IMR-90 (cell line): ENCODE results near the gene EDARADD. TPM values are rescaled to one million over a fixed set of nuclear protein-coding genes. Genes with fewer than 3 reads are reported as not detected.

Experiments used
- ATAC-seq: fragments of 200-7000 bp; cut with Tn5 transposase; 2 replicates; pipeline ENCODE4 v1.9.1; 2020; ENCODE audit warnings: low read depth, mild to moderate bottlenecking, moderate library complexity
- BruUV-seq: library from RNA; stranded (reverse); fragments of 400-500 nt; replicated peaks from 2 replicates; lab custom pipeline; 2021; lab: Mats Ljungman, UMichigan
- CTCF ChIA-PET: fragments of 300-600 bp; formaldehyde crosslinking; extraction: SDS; loops from one replicate; lab custom pipeline; 2021; ENCODE audit warnings: antibody characterized with exemption; lab: Yijun Ruan, JAX
- POLR2A ChIA-PET: fragments of 300-600 bp; sonication (Branson Sonifier 250); formaldehyde crosslinking; loops from one replicate; lab custom pipeline; 2022; ENCODE audit warnings: antibody characterized with exemption; ENCODE audit not compliant: unreplicated experiment; lab: Charles Lee
- DNase-seq: peaks from one replicate; pipeline ENCODE4 v3.0.0; 2013
- H2AFZ ChIP-seq: replicated peaks from 2 replicates; pipeline ENCODE3; 2013; ENCODE audit warnings: low read length, mild to moderate bottlenecking; ENCODE audit not compliant: poor library complexity
- H2AK5ac ChIP-seq: 2 replicates; pipeline ENCODE4 v1.6.1; 2013; ENCODE audit warnings: low read depth, low read length, inconsistent platforms
- H2AK9ac ChIP-seq: replicated peaks from 2 replicates; pipeline ENCODE3; 2013; ENCODE audit warnings: mild to moderate bottlenecking, low read depth, low read length, moderate library complexity; ENCODE audit not compliant: poor library complexity
- H2BK120ac ChIP-seq: 2 replicates; pipeline ENCODE4 v1.6.1; 2013; ENCODE audit warnings: low read depth, low read length, inconsistent platforms
- H2BK15ac ChIP-seq: 3 replicates; pipeline ENCODE4 v1.6.1; 2013; ENCODE audit warnings: low read depth, low read length, inconsistent platforms
- H2BK20ac ChIP-seq: 2 replicates; pipeline ENCODE4 v1.6.1; 2013; ENCODE audit warnings: low read depth, mild to moderate bottlenecking, inconsistent platforms, low read length, moderate library complexity
- H2BK5ac ChIP-seq: 2 replicates; pipeline ENCODE4 v1.6.1; 2013; ENCODE audit warnings: mild to moderate bottlenecking, low read depth, low read length, inconsistent platforms; ENCODE audit not compliant: poor library complexity, severe bottlenecking
- H3K14ac ChIP-seq: replicated peaks from 2 replicates; pipeline ENCODE4 v1.6.1; 2013; ENCODE audit warnings: low read depth, low read length, inconsistent platforms
- H3K18ac ChIP-seq: 2 replicates; pipeline ENCODE4 v1.6.1; 2013; ENCODE audit warnings: low read depth, low read length, control low read depth
- H3K23ac ChIP-seq: 2 replicates; pipeline ENCODE4 v1.6.1; 2013; ENCODE audit warnings: low read depth, low read length, inconsistent platforms
- H3K27ac ChIP-seq: 2 replicates; pipeline ENCODE4 v1.5.1; 2013; ENCODE audit warnings: mild to moderate bottlenecking, control low read depth, low read length; ENCODE audit not compliant: insufficient read depth
- H3K27me3 ChIP-seq: 2 replicates; pipeline ENCODE4 v1.6.1; 2013; ENCODE audit warnings: low read length; ENCODE audit not compliant: control insufficient read depth, insufficient read depth
- H3K36me3 ChIP-seq: 2 replicates; pipeline ENCODE4 v1.6.1; 2013; ENCODE audit warnings: low read length, mixed read lengths; ENCODE audit not compliant: control insufficient read depth, insufficient read depth
- H3K4ac ChIP-seq: 2 replicates; pipeline ENCODE4 v1.6.1; 2013; ENCODE audit warnings: low read depth, low read length, inconsistent platforms
- H3K4me1 ChIP-seq: 2 replicates; pipeline ENCODE4 v1.6.1; 2013; ENCODE audit warnings: low read length, mixed read lengths; ENCODE audit not compliant: control insufficient read depth, insufficient read depth
- H3K4me2 ChIP-seq: 2 replicates; pipeline ENCODE4 v1.6.1; 2013; ENCODE audit warnings: low read depth, mild to moderate bottlenecking, control low read depth, low read length, moderate library complexity
- H3K4me3 ChIP-seq: 2 replicates; pipeline ENCODE4 v1.5.1; 2013; ENCODE audit warnings: low read depth, mild to moderate bottlenecking, control low read depth, low read length, moderate library complexity; ENCODE audit not compliant: insufficient read depth
- H3K56ac ChIP-seq: 2 replicates; pipeline ENCODE4 v1.6.1; 2013; ENCODE audit warnings: low read length, inconsistent platforms; ENCODE audit not compliant: insufficient read depth; ENCODE audit errors: extremely low read depth
- H3K79me1 ChIP-seq, 2 experiments: 2 replicates each; pipeline ENCODE4 v1.6.1; 2013; ENCODE audit warnings: low read length in 2 of 2, inconsistent platforms in 1 of 2, low read depth in 1 of 2
- H3K9ac ChIP-seq: 2 replicates; pipeline ENCODE4 v1.6.1; 2013; ENCODE audit warnings: low read depth, low read length, control low read depth
- H3K9me1 ChIP-seq: 2 replicates; pipeline ENCODE4 v1.6.1; 2013; ENCODE audit warnings: low read length, inconsistent platforms; ENCODE audit not compliant: insufficient read depth
- H3K9me3 ChIP-seq: 2 replicates; pipeline ENCODE4 v1.6.1; 2013; ENCODE audit warnings: low read length; ENCODE audit not compliant: control insufficient read depth, insufficient read depth
- H4K20me1 ChIP-seq: 2 replicates; pipeline ENCODE4 v1.6.1; 2013; ENCODE audit warnings: low read length, inconsistent platforms; ENCODE audit not compliant: insufficient read depth
- H4K5ac ChIP-seq: 2 replicates; pipeline ENCODE4 v1.6.1; 2013; ENCODE audit warnings: mild to moderate bottlenecking, low read depth, low read length, control low read depth
- H4K8ac ChIP-seq, 2 experiments: 2 replicates each; pipeline ENCODE4 v1.6.1; 2013; ENCODE audit warnings: low read depth in 2 of 2, low read length in 2 of 2, control low read depth in 1 of 2, inconsistent platforms in 1 of 2
- H4K91ac ChIP-seq: 2 replicates; pipeline ENCODE4 v1.6.1; 2013; ENCODE audit warnings: low read depth, low read length, inconsistent platforms; ENCODE audit not compliant: insufficient read depth
- BHLHE40 ChIP-seq: fragments of 150-350 bp; IDR thresholded peaks from 2 replicates; pipeline ENCODE4 v1.6.1; 2016; ENCODE audit warnings: mild to moderate bottlenecking, low read depth, low read length
- CTCF ChIP-seq: conservative IDR thresholded peaks from 2 replicates; pipeline ENCODE4 v1.5.1; 2012; ENCODE audit warnings: mild to moderate bottlenecking, low read depth, low read length, improper control_type of control experiment
- MAFK ChIP-seq: IDR thresholded peaks from 2 replicates; pipeline ENCODE4 v1.6.1; 2012; ENCODE audit warnings: low read depth, low read length, improper control_type of control experiment
- MAZ ChIP-seq: IDR thresholded peaks from 2 replicates; pipeline ENCODE4 v1.6.1; 2012; ENCODE audit warnings: low read depth, mild to moderate bottlenecking, low read length, improper control_type of control experiment, moderate library complexity, borderline replicate concordance
- MXI1 ChIP-seq: IDR thresholded peaks from 2 replicates; pipeline ENCODE4 v1.6.1; 2012; ENCODE audit warnings: low read depth, mild to moderate bottlenecking, low read length, moderate library complexity, borderline replicate concordance
- NFE2L2 ChIP-seq: fragments of 150-350 bp; IDR thresholded peaks from 2 replicates; pipeline ENCODE4 v1.6.1; 2016; ENCODE audit warnings: low read depth, mild to moderate bottlenecking, low read length
- POLR2A ChIP-seq: IDR thresholded peaks from 2 replicates; pipeline ENCODE4 v1.6.1; 2012; ENCODE audit warnings: mild to moderate bottlenecking, low read depth, low read length
- RAD21 ChIP-seq: IDR thresholded peaks from 2 replicates; pipeline ENCODE4 v1.6.1; 2012; ENCODE audit warnings: low read length, improper control_type of control experiment
- RCOR1 ChIP-seq: IDR thresholded peaks from 2 replicates; pipeline ENCODE4 v1.6.1; 2012; ENCODE audit warnings: mild to moderate bottlenecking, low read length, improper control_type of control experiment; ENCODE audit not compliant: insufficient replicate concordance
- RFX5 ChIP-seq: IDR thresholded peaks from 2 replicates; pipeline ENCODE4 v1.8.0; 2012; ENCODE audit warnings: low read depth, mild to moderate bottlenecking, low read length, moderate library complexity
- SMC3 ChIP-seq: fragments of 150-350 bp; IDR thresholded peaks from 2 replicates; pipeline ENCODE4 v1.6.1; 2016; ENCODE audit warnings: low read depth, mild to moderate bottlenecking, antibody characterized with exemption, low read length, moderate library complexity
- whole genome bisulfite sequencing, 2 experiments: methylation state at CpG; one replicate each; pipeline versions ENCODE4 v1.1.5 to v1.1.7; 2013; ENCODE audit warnings: missing lambda C conversion rate in 2 of 2; ENCODE audit not compliant: insufficient read length in 1 of 2; ENCODE audit errors: extremely low coverage in 2 of 2; 5-methylcytosine and 5-hydroxymethylcytosine counted together
- dilution Hi-C: fragments of 300-500 bp; cut with HindIII; formaldehyde crosslinking; loops from one replicate; pipeline ENCODE4 v1.14.3; 2018; ENCODE audit warnings: low sequenced_read_pairs; ENCODE audit not compliant: unreplicated experiment
- in situ Hi-C: fragments of 300-500 bp; cut with MboI; formaldehyde crosslinking; loops from 3 replicates; pipeline ENCODE4 v1.14.3; 2019; ENCODE audit warnings: low sequenced_read_pairs, inconsistent platforms, mixed read lengths
- intact Hi-C: fragments of 100-400 bp; cut with micrococcal nuclease; formaldehyde crosslinking; loops from 2 replicates; pipeline ENCODE4 v1.10.0; 2022
- polyA plus RNA-seq, 3 experiments: library from polyadenylated mRNA; depleted of rRNA; stranded (reverse); fragments of >200 nt; gene quantifications; 2 replicates each; pipeline ENCODE4 v1.2.3, GENCODE V29; 2012; ENCODE audit warnings: low replicate concordance in 1 of 3
- total RNA-seq: library from RNA; depleted of rRNA; stranded (reverse); fragments of >200 nt; gene quantifications from 2 replicates; pipeline ENCODE4 v1.2.3, GENCODE V29; 2012

The EDARADD gene
- total and polyA plus RNA-seq, 2 of the 4 experiments (the other 2 are of a cell fraction): not detected

DNA sequence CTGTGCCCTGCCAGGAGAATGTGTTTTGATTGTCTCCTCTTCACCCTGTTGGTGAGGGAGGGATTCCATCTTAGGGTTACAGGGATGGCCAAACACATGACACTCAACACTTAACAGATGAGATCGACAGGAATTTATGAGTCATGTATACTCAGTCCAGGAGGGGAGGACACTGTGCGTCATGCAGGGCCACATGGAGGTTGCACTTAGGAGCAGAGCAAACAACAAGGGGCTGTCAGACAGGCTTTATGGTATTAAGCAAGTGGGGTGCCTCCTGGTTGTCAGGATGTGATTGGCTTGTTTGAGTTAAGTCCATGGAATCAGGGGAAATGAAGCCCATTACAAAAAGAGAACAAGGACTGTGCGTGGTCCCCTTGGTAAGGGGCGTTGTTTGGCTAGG lies 26.9 kb downstream of the EDARADD start:
- no peaks in the 10 kb centered on the region for H3K27me3 ChIP-seq
- in situ Hi-C loops (no loop called here), intact Hi-C loops (no loop called here), dilution Hi-C loops (no loop called here)
- H2AK9ac ChIP-seq: no peak overlapping the region
- H3K4me2 ChIP-seq: no peak overlapping the region
- H4K5ac ChIP-seq: no peak overlapping the region
- H3K56ac ChIP-seq: no peak overlapping the region
- H3K4me1 ChIP-seq: no peaks in the 10 kb centered on the region
- H4K8ac ChIP-seq: no peak overlapping the region
- no TSS peak for BruUV-seq
- H4K91ac ChIP-seq: no peak overlapping the region
- no peak overlapping the region for H2BK5ac ChIP-seq
- ChIA-PET POLR2A (no interaction called here), CTCF (no interaction called here)
- TF ChIP-seq RFX5: no peak
- TF ChIP-seq CTCF: no peak
- no peak for TF ChIP-seq MAFK
- TF ChIP-seq RCOR1: no peak
- TF ChIP-seq NFE2L2: no peak
- TF ChIP-seq MAZ: no peak
- no peak for TF ChIP-seq POLR2A
- no peak for TF ChIP-seq MXI1
- TF ChIP-seq BHLHE40: no peak
- TF ChIP-seq RAD21: no peak
- TF ChIP-seq SMC3: no peak
- H4K20me1 ChIP-seq: no peaks in the 10 kb centered on the region
- H2BK20ac ChIP-seq: no peak overlapping the region
- ATAC-seq (no peak), DNase-seq (no peak)
- WGBS, 2 experiments: no CpG with 5 or more reads among the region's 4 CpGs
- H3K18ac ChIP-seq: no peak overlapping the region
- H3K4me3 ChIP-seq: no peak overlapping the region
- no peak overlapping the region for H3K23ac ChIP-seq
- no peak overlapping the region for H3K4ac ChIP-seq
- H2AFZ ChIP-seq: no peak overlapping the region
- no peaks in the 10 kb centered on the region for H3K79me1 ChIP-seq
- no peak overlapping the region for H2AK5ac ChIP-seq
- no peak overlapping the region for H2BK15ac ChIP-seq
- no peak overlapping the region for H3K14ac ChIP-seq
- no peaks in the 10 kb centered on the region for H3K36me3 ChIP-seq
- no peak overlapping the region for H3K9ac ChIP-seq
- H3K27ac ChIP-seq: no peak overlapping the region
- H2BK120ac ChIP-seq: no peak overlapping the region
- no peaks in the 10 kb centered on the region for H3K9me1 ChIP-seq
- peaks cover 4% of the 10 kb centered on the region; the same call in 1 of the 2 replicates for H3K9me3 ChIP-seq
